Panc1 (cell line): ENCODE measurements around the gene C1orf115. TPM values are rescaled to one million over a fixed set of nuclear protein-coding genes. Genes with fewer than 3 reads are reported as not detected.

Experiments
- ATAC-seq: fragments of 200-7000 bp; cut with Tn5 transposase; 2 replicates; pipeline ENCODE4 v1.9.1; 2020; ENCODE audit warnings: mild to moderate bottlenecking, moderate library complexity
- Bru-seq: library from RNA; stranded (reverse); fragments of 400-500 nt; gene quantifications from one replicate; lab custom pipeline; 2021; lab: Mats Ljungman, UMichigan
- BruChase-seq, 2 experiments: library from RNA; stranded (reverse); fragments of 400-500 nt; gene quantifications; one replicate each; lab custom pipeline; 2021; lab: Mats Ljungman, UMichigan
- BruUV-seq: library from RNA; stranded (reverse); fragments of 400-500 nt; replicated peaks from 2 replicates; lab custom pipeline; 2021; lab: Mats Ljungman, UMichigan
- CTCF ChIA-PET: fragments of 300-600 bp; sonication (Branson Sonifier 250); formaldehyde crosslinking; loops from one replicate; lab custom pipeline; 2022; ENCODE audit warnings: antibody characterized with exemption; lab: Charles Lee
- POLR2A ChIA-PET: fragments of 300-600 bp; sonication (Branson Sonifier 250); formaldehyde crosslinking; loops from one replicate; lab custom pipeline; 2022; ENCODE audit warnings: antibody characterized with exemption; lab: Charles Lee
- DNase-seq: peaks from one replicate; pipeline ENCODE4 v3.0.0-alpha.2; 2010; ENCODE audit warnings: low read depth, low spot score
- H3K27ac ChIP-seq: 2 replicates; pipeline ENCODE4 v1.5.1; 2011; ENCODE audit warnings: mild to moderate bottlenecking, low read length, inconsistent platforms
- H3K27me3 ChIP-seq: fragments of 200-500 bp; sonication (Bioruptor generic); 2 replicates; pipeline ENCODE4 v1.6.0; 2014; ENCODE audit warnings: low read length, inconsistent platforms; ENCODE audit not compliant: control insufficient read depth, insufficient read depth
- H3K36me3 ChIP-seq: fragments of 200-500 bp; sonication (Bioruptor generic); 2 replicates; pipeline ENCODE4 v1.5.1; 2014; ENCODE audit warnings: inconsistent platforms, mild to moderate bottlenecking, low read length, moderate library complexity; ENCODE audit not compliant: control insufficient read depth, insufficient read depth
- H3K4me1 ChIP-seq: 2 replicates; pipeline ENCODE4 v1.5.1; 2011; ENCODE audit warnings: inconsistent platforms, mild to moderate bottlenecking, low read length, moderate library complexity; ENCODE audit not compliant: control insufficient read depth, insufficient read depth
- H3K4me3 ChIP-seq, 2 experiments: 2 replicates each; pipeline ENCODE4 v1.5.1; 2011 to 2012; ENCODE audit warnings: low read depth in 2 of 2, low read length in 2 of 2, mild to moderate bottlenecking in 2 of 2, inconsistent platforms in 1 of 2, moderate library complexity in 1 of 2
- H3K9me3 ChIP-seq: fragments of 200-500 bp; sonication (Bioruptor generic); 2 replicates; pipeline ENCODE4 v1.5.1; 2014; ENCODE audit warnings: low read depth, mild to moderate bottlenecking, inconsistent platforms, low read length, moderate library complexity; ENCODE audit not compliant: control insufficient read depth, insufficient read depth
- CTCF ChIP-seq: fragments of 450-650 bp; IDR thresholded peaks from 2 replicates; pipeline ENCODE4 v1.5.1; 2017; ENCODE audit warnings: mild to moderate bottlenecking
- POLR2AphosphoS5 ChIP-seq: IDR thresholded peaks from 2 replicates; pipeline ENCODE4 v1.6.1; 2012; ENCODE audit warnings: mild to moderate bottlenecking, low read depth, low read length, moderate library complexity
- REST ChIP-seq, 2 experiments: IDR thresholded peaks; 2 replicates each; pipeline ENCODE4 v1.6.1; 2011 to 2012; ENCODE audit warnings: low read depth in 2 of 2, control low read depth in 1 of 2, low read length in 1 of 2, mild to moderate bottlenecking in 1 of 2, moderate library complexity in 1 of 2; ENCODE audit not compliant: insufficient read depth in 1 of 2
- SIN3A ChIP-seq: IDR thresholded peaks from 2 replicates; pipeline ENCODE4 v1.6.1; 2012; ENCODE audit warnings: low read depth, mild to moderate bottlenecking, low read length, moderate library complexity, borderline replicate concordance; ENCODE audit not compliant: insufficient read depth
- TCF7L2 ChIP-seq: IDR thresholded peaks from 2 replicates; pipeline ENCODE4 v1.6.1; 2011; ENCODE audit warnings: mild to moderate bottlenecking, low read depth, low read length, inconsistent platforms
- in situ Hi-C: cut with HindIII; loops from 2 replicates; pipeline ENCODE4 v1.10.0; 2016; ENCODE audit warnings: low sequenced_read_pairs, low pct_unique_long_range_greater_than_20kb
- intact Hi-C: fragments of 100-400 bp; cut with micrococcal nuclease; formaldehyde crosslinking; loops from one replicate; pipeline ENCODE4 v1.10.0; 2022; ENCODE audit not compliant: unreplicated experiment
- long read RNA-seq: library from polyadenylated mRNA; unstranded; transcript quantifications from one replicate; pipeline ENCODE4 v2.0.0, GENCODE V29; 2021; ENCODE audit not compliant: unreplicated experiment
- polyA plus RNA-seq: library from polyadenylated mRNA; unstranded; fragments of >200 nt; gene quantifications from one replicate; pipeline ENCODE4 v1.2.1, GENCODE V29; 2012; ENCODE audit warnings: missing spikeins; ENCODE audit not compliant: insufficient read length
- total RNA-seq: library from RNA; stranded (reverse); gene quantifications from one replicate; pipeline ENCODE4 v1.2.1, GENCODE V29; 2021; ENCODE audit not compliant: unreplicated experiment

Gene C1orf115, protein sequence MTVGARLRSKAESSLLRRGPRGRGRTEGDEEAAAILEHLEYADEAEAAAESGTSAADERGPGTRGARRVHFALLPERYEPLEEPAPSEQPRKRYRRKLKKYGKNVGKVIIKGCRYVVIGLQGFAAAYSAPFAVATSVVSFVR
- 3.9 TPM for total RNA-seq
- 5.5 TPM for polyA plus RNA-seq
- percentile 41 among the genes with signal in this experiment for Bru-seq, nascent RNA
- BruChase-seq, experiment 1, labeled RNA remaining after a 2-hour chase: percentile 46 among the genes with signal in this experiment
- BruChase-seq, experiment 2, labeled RNA remaining after a 6-hour chase: percentile 57 among the genes with signal in this experiment
- long read RNA-seq, transcript C1orf115-201 (2 exons, 3,413 nt): major isoform, 20 of 27 reads
- long read RNA-seq, partial matches to known transcripts: 0 of 27 reads
- long read RNA-seq, other reads (novel, unspliced or antisense): 7 of 27 reads

DNA sequence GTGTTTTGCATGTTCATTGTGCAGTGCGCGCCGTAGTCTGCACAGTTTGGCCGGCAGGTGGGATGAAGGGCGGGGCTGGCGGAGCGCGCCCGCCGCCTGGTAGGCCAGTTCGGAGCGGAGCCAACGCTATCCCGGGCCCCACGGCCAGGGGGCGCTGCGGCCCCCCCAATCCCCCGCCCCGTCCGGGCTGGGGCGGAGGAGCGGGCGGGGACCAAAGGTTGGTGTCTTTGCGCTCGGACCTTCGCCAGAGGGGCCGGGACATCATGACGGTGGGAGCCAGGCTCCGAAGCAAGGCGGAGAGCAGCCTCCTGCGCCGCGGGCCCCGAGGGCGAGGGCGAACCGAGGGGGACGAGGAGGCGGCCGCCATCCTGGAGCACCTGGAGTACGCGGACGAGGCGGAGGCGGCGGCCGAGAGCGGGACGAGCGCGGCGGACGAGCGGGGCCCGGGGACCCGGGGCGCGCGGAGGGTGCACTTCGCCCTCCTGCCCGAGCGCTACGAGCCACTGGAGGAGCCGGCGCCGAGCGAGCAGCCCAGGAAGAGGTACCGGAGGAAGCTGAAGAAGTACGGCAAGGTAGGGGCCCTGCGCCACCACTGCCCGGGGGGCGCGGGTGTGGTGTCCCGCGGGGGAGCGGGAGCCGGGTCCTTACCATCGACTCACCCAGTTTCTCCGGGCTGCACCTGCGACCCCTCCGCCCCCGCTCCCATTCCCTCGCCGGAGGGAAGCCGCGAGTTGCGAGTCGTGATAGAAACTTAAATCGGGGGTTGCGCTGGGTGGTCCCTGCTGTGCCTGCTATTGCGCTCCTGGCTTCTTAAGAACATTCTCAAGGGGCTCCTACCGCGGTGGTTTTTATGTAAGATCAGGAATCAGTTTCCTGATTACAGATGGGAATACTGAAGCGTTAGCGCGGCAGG lies at the start of gene C1orf115:
Gene C1orf115 (plus strand): TSS at position 224 of the 913 bp plus-strand sequence. CDS start 40 bp downstream, at position 264.
- TF ChIP-seq POLR2AphosphoS5 (no peak), CTCF (peak; percentile 99)
- Histone ChIP-seq H3K4me1 (no peaks in the 10 kb centered on the region; the same call in 1 of the 2 replicates), H3K27me3 (no peaks in the 10 kb centered on the region; the same call in 1 of the 2 replicates), H3K9me3 (no peaks in the 10 kb centered on the region), H3K4me3 (peak within 1 kb of the TSS; percentile 50 to 55), H3K36me3 (no peaks in the 10 kb centered on the region; the same call in 1 of the 2 replicates), H3K27ac (no peak within 1 kb of the TSS)
- POLR2A ChIA-PET: no interaction called here
- ATAC-seq (peak; percentile 97), DNase-seq (peak; percentile 17)
- CTCF ChIA-PET: interaction anchor here (1.4 kb wide), 1 partner anchor 43 kb away, joined by 4 read pairs; no protein-coding TSS in a partner anchor
- intact Hi-C loops: loop anchor here (5.0 kb wide), 1 partner anchor 42 kb away; no protein-coding TSS in a partner anchor
- in situ Hi-C loops: no loop called here
- no TSS peak for BruUV-seq

- H3K36me3 ChIP-seq: no peaks in the 10 kb centered on the region
- H3K27ac ChIP-seq: no peak overlapping the region
- in situ Hi-C loops (no loop called here), intact Hi-C loops (no loop called here)
- POLR2A ChIA-PET: no interaction called here
- H3K4me3 ChIP-seq: no peak overlapping the region
- H3K27me3 ChIP-seq: peaks cover 2% of the 10 kb centered on the region; the same call in 1 of the 2 replicates
- H3K4me1 ChIP-seq: no peaks in the 10 kb centered on the region
- no peaks in the 10 kb centered on the region for H3K9me3 ChIP-seq
- no peak for DNase-seq
- CTCF ChIA-PET: no interaction called here
- BruUV-seq: no TSS peak
- no peak for ATAC-seq
- TF ChIP-seq POLR2AphosphoS5 (no peak), REST (IDR thresholded peaks at IDR 0.05; ENCODE audit: insufficient read depth in 1 of 2, low read depth in 2 of 2, low read length in 1 of 2) (no peak), SIN3A (no peak), CTCF (no peak), TCF7L2 (no peak)
Observed at GRCh38 chr1:220642285-220642684, 47.9 kb upstream of the C1orf115 start.
